Neural progenitor cell (in vitro differentiated cells): ENCODE data around the gene CACNA1D. TPM values are rescaled to one million over a fixed set of nuclear protein-coding genes. Genes with fewer than 3 reads are reported as not detected.
A peak's percentile ranks its signal among the peaks of the same experiment; 100 is the strongest.

ENCODE experiments used
- DNase-seq: peaks from one replicate; pipeline ENCODE4 v3.0.0-alpha.2; 2016; ENCODE audit warnings: low spot score
- H2AFZ ChIP-seq: fragments of 200-600 bp; sonication (generic); replicated peaks from 2 replicates; pipeline ENCODE4 v1.6.1; 2016; ENCODE audit warnings: antibody characterized with exemption
- H3F3A ChIP-seq: fragments of 200-600 bp; sonication (generic); 2 replicates; pipeline ENCODE4 v1.6.1; 2016; ENCODE audit warnings: antibody characterized with exemption, low read depth
- H3K27ac ChIP-seq: fragments of 200-600 bp; sonication (generic); 2 replicates; pipeline ENCODE4 v1.5.1; 2016; ENCODE audit warnings: mild to moderate bottlenecking
- H3K27me3 ChIP-seq: fragments of 200-600 bp; sonication (generic); 2 replicates; pipeline ENCODE4 v1.6.1; 2016; ENCODE audit warnings: mild to moderate bottlenecking, moderate library complexity
- H3K36me3 ChIP-seq: fragments of 200-600 bp; sonication (generic); 2 replicates; pipeline ENCODE4 v1.5.1; 2016
- H3K4me1 ChIP-seq: fragments of 200-600 bp; sonication (generic); 2 replicates; pipeline ENCODE4 v1.6.1; 2016; ENCODE audit warnings: mixed run types
- H3K4me2 ChIP-seq: fragments of 200-600 bp; sonication (generic); 2 replicates; pipeline ENCODE4 v1.6.1; 2016
- H3K4me3 ChIP-seq: fragments of 200-600 bp; sonication (generic); 2 replicates; pipeline ENCODE4 v1.5.1; 2016
- H3K79me2 ChIP-seq: fragments of 200-600 bp; sonication (generic); 2 replicates; pipeline ENCODE4 v1.6.1; 2016; ENCODE audit warnings: low read depth
- H3K9ac ChIP-seq: fragments of 200-600 bp; sonication (generic); 2 replicates; pipeline ENCODE4 v1.6.1; 2016
- H3K9me3 ChIP-seq: fragments of 200-600 bp; sonication (generic); 2 replicates; pipeline ENCODE4 v1.5.1; 2016; ENCODE audit warnings: low read depth
- H4K20me1 ChIP-seq: fragments of 200-600 bp; sonication (generic); 2 replicates; pipeline ENCODE4 v1.6.1; 2016; ENCODE audit warnings: low read depth
- H3K27ac Mint-ChIP-seq: 3 replicates; pipeline ENCODE4 v1.8.0; 2021; ENCODE audit warnings: mixed read lengths
- H3K27me3 Mint-ChIP-seq: 2 replicates; pipeline ENCODE4 v1.8.0; 2022; ENCODE audit warnings: low read depth, mild to moderate bottlenecking, inconsistent platforms, moderate library complexity, mixed read lengths; ENCODE audit not compliant: insufficient read depth
- H3K36me3 Mint-ChIP-seq: 3 replicates; pipeline ENCODE4 v1.8.0; 2021; ENCODE audit warnings: mixed read lengths
- H3K4me1 Mint-ChIP-seq: 3 replicates; pipeline ENCODE4 v1.8.0; 2021; ENCODE audit warnings: mixed read lengths
- H3K4me3 Mint-ChIP-seq: 3 replicates; pipeline ENCODE4 v1.8.0; 2021; ENCODE audit warnings: mild to moderate bottlenecking, moderate library complexity, mixed read lengths
- H3K9me3 Mint-ChIP-seq: 3 replicates; pipeline ENCODE4 v1.8.0; 2020; ENCODE audit warnings: mixed read lengths
- EZH2 ChIP-seq: fragments of 200-600 bp; sonication (generic); IDR thresholded peaks from 2 replicates; pipeline ENCODE4 v1.6.1; 2017; ENCODE audit warnings: antibody characterized with exemption, mild to moderate bottlenecking, moderate library complexity
- EZH2phosphoT487 ChIP-seq: fragments of 200-600 bp; sonication (generic); IDR thresholded peaks from 2 replicates; pipeline ENCODE4 v1.6.1; 2017; ENCODE audit warnings: antibody characterized with exemption
- total RNA-seq: library from RNA; depleted of rRNA; stranded (reverse); fragments of >200 nt; gene quantifications from 2 replicates; pipeline ENCODE4 v1.2.3, GENCODE V29; 2015; ENCODE audit warnings: low replicate concordance
- TF ChIP-seq, protein P1 (sequence below): fragments of 200-600 bp; sonication (generic); IDR thresholded peaks from 2 replicates; pipeline ENCODE4 v1.5.1; 2017; ENCODE audit warnings: antibody characterized with exemption, mild to moderate bottlenecking

Gene CACNA1D
- total RNA-seq, 1 donor from 2014 or later, result 4.7 TPM

- H3K36me3 ChIP-seq, result no peaks in the 10 kb centered on the region
- peaks cover 31% of the 10 kb centered on the region for H4K20me1 ChIP-seq
- peaks cover 11% of the 10 kb centered on the region for H3K4me1 ChIP-seq
- H3K27me3 ChIP-seq, result peaks cover 30% of the 10 kb centered on the region
- H3F3A ChIP-seq, result peaks cover 24% of the 10 kb centered on the region
- Mint-ChIP-seq H3K27ac (peak within 1 kb of the TSS; percentile 46), H3K4me1 (peaks cover 26% of the 10 kb centered on the region), H3K36me3 (no peaks in the 10 kb centered on the region), H3K27me3 (peaks cover 20% of the 10 kb centered on the region), H3K9me3 (no peaks in the 10 kb centered on the region), H3K4me3 (peak within 1 kb of the TSS; percentile 85)
- no peaks in the 10 kb centered on the region for H3K79me2 ChIP-seq
- peak within 1 kb of the TSS; percentile 61 for H3K4me3 ChIP-seq
- peak within 1 kb of the TSS; percentile 97 for H2AFZ ChIP-seq
- H3K9me3 ChIP-seq, result no peaks in the 10 kb centered on the region
- H3K27ac ChIP-seq, result no peak within 1 kb of the TSS
- DNase-seq, result peak; percentile 84
- H3K9ac ChIP-seq, result peak within 1 kb of the TSS; percentile 7
- H3K4me2 ChIP-seq, result peak within 1 kb of the TSS; percentile 86
- peak; percentile 36 for TF ChIP-seq EZH2phosphoT487
- TF ChIP-seq EZH2, result peak; percentile 46
- TF ChIP-seq, protein P1, sequence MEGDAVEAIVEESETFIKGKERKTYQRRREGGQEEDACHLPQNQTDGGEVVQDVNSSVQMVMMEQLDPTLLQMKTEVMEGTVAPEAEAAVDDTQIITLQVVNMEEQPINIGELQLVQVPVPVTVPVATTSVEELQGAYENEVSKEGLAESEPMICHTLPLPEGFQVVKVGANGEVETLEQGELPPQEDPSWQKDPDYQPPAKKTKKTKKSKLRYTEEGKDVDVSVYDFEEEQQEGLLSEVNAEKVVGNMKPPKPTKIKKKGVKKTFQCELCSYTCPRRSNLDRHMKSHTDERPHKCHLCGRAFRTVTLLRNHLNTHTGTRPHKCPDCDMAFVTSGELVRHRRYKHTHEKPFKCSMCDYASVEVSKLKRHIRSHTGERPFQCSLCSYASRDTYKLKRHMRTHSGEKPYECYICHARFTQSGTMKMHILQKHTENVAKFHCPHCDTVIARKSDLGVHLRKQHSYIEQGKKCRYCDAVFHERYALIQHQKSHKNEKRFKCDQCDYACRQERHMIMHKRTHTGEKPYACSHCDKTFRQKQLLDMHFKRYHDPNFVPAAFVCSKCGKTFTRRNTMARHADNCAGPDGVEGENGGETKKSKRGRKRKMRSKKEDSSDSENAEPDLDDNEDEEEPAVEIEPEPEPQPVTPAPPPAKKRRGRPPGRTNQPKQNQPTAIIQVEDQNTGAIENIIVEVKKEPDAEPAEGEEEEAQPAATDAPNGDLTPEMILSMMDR, result peak; percentile 9
Observed at GRCh38 chr3:53846134-53846850, 351.9 kb downstream of the CACNA1D start, which contains the start of the genes CHDH and IL17RB. Gene CHDH, minus strand, starts transcription at chr3:53846419. Its CDS starts 22,411 bp downstream, at chr3:53824008. Gene IL17RB, plus strand, starts transcription at chr3:53846568. Its CDS starts 21 bp downstream, at chr3:53846589.

- peaks cover 20% of the 10 kb centered on the region for H3K27me3 Mint-ChIP-seq
- H2AFZ ChIP-seq, result peak overlapping the region; percentile 97
Observed at GRCh38 chr3:53846851-53847155, 352.4 kb downstream of the CACNA1D start.

GRCh38 chr3:53849916-53850315, 355.5 kb downstream of the CACNA1D start:
- H3K27ac Mint-ChIP-seq, result no peak overlapping the region
- TF ChIP-seq EZH2phosphoT487 (no peak), EZH2 (no peak)
- TF ChIP-seq, protein P1, result no peak

More at GRCh38 chr3:53846851-53847155, 352.4 kb downstream of the CACNA1D start:
- DNase-seq, result no peak
- Histone ChIP-seq H3K9me3 (no peaks in the 10 kb centered on the region), H3K27me3 (peaks cover 30% of the 10 kb centered on the region), H3K79me2 (no peaks in the 10 kb centered on the region), H3F3A (peaks cover 24% of the 10 kb centered on the region), H3K4me3 (peak overlapping the region; percentile 61), H4K20me1 (peaks cover 31% of the 10 kb centered on the region), H3K4me2 (peak overlapping the region; percentile 86), H3K9ac (no peak overlapping the region), H3K36me3 (no peaks in the 10 kb centered on the region), H3K4me1 (peaks cover 11% of the 10 kb centered on the region), H3K27ac (no peak overlapping the region)
- Mint-ChIP-seq H3K36me3 (no peaks in the 10 kb centered on the region), H3K4me3 (peak overlapping the region; percentile 85), H3K4me1 (peaks cover 26% of the 10 kb centered on the region), H3K9me3 (no peaks in the 10 kb centered on the region), H3K27ac (no peak overlapping the region)
- TF ChIP-seq EZH2phosphoT487, result no peak
- TF ChIP-seq, protein P1, result no peak
- TF ChIP-seq EZH2, result no peak

More at GRCh38 chr3:53849916-53850315, 355.5 kb downstream of the CACNA1D start:
- Histone ChIP-seq H4K20me1 (peaks cover 9% of the 10 kb centered on the region), H3K9me3 (no peaks in the 10 kb centered on the region), H3K79me2 (no peaks in the 10 kb centered on the region), H3K36me3 (no peaks in the 10 kb centered on the region), H3K27me3 (peaks cover 30% of the 10 kb centered on the region), H3K4me1 (no peaks in the 10 kb centered on the region), H3K27ac (no peak overlapping the region), H3K9ac (no peak overlapping the region), H3F3A (peaks cover 20% of the 10 kb centered on the region), H3K4me3 (no peak overlapping the region), H2AFZ (no peak overlapping the region), H3K4me2 (no peak overlapping the region)
- no peak for DNase-seq
- H3K27me3 Mint-ChIP-seq, result peaks cover 11% of the 10 kb centered on the region
- H3K9me3 Mint-ChIP-seq, result no peaks in the 10 kb centered on the region
- no peak overlapping the region for H3K4me3 Mint-ChIP-seq
- H3K36me3 Mint-ChIP-seq, result no peaks in the 10 kb centered on the region
- peaks cover 8% of the 10 kb centered on the region for H3K4me1 Mint-ChIP-seq
